SK-N-SH (cell line): ENCODE measurements around the gene MYO1C. TPM values are rescaled to one million over a fixed set of nuclear protein-coding genes. Genes with fewer than 3 reads are reported as not detected.

ENCODE experiments used
- CTCF ChIA-PET: fragments of 300-600, 350-600 bp; formaldehyde crosslinking; extraction: SDS; loops from one replicate; lab custom pipeline; 2021; lab: Yijun Ruan, JAX
- POLR2A ChIA-PET: fragments of 350-600 bp; sonication (Branson Sonifier 250); formaldehyde crosslinking; extraction: SDS; loops from one replicate; lab custom pipeline; 2020; ENCODE audit warnings: antibody characterized with exemption, inconsistent platforms; lab: Yijun Ruan, JAX
- DNase-seq: peaks from one replicate; pipeline ENCODE4 v3.0.0; 2012
- H2AFZ ChIP-seq: fragments of 200-600 bp; sonication (generic); 2 replicates; pipeline ENCODE4 v1.8.1; 2016; ENCODE audit warnings: antibody characterized with exemption, mild to moderate bottlenecking, low read depth
- H3F3A ChIP-seq: fragments of 200-600 bp; sonication (generic); replicated peaks from 2 replicates; pipeline ENCODE3; 2016; ENCODE audit warnings: antibody characterized with exemption, mild to moderate bottlenecking; ENCODE audit not compliant: insufficient read depth
- H3K27ac ChIP-seq, 2 experiments: fragments of 200-500 bp in 1 of 2; fragments of 200-600 bp in 1 of 2; sonication (Bioruptor generic) in 1 of 2; sonication (generic), shearing (Covaris generic) in 1 of 2; 2 replicates each; pipeline versions ENCODE4 v1.5.1 to v1.6.1; 2014 to 2016; ENCODE audit warnings: low read depth in 2 of 2, inconsistent platforms in 1 of 2, low read length in 1 of 2, mild to moderate bottlenecking in 1 of 2, mixed read lengths in 1 of 2
- H3K27me3 ChIP-seq: fragments of 200-600 bp; sonication (generic), shearing (Covaris generic); 2 replicates; pipeline ENCODE4 v1.6.1; 2016; ENCODE audit warnings: mixed run types; ENCODE audit not compliant: insufficient read depth
- H3K36me3 ChIP-seq, 2 experiments: fragments of 200-500 bp in 1 of 2; fragments of 200-600 bp in 1 of 2; sonication (Bioruptor generic) in 1 of 2; sonication (generic) in 1 of 2; replicated peaks in 1 of 2; 2 replicates each; pipeline versions ENCODE3 to v1.5.1; 2014 to 2016; ENCODE audit warnings: low read length in 1 of 2, mild to moderate bottlenecking in 1 of 2; ENCODE audit not compliant: insufficient read depth in 2 of 2, control insufficient read depth in 1 of 2
- H3K4me1 ChIP-seq, 2 experiments: fragments of 200-500 bp in 1 of 2; fragments of 200-600 bp in 1 of 2; sonication (Bioruptor generic) in 1 of 2; sonication (generic), shearing (Covaris generic) in 1 of 2; 2 replicates each; pipeline versions ENCODE4 v1.5.1 to v1.6.1; 2014 to 2016; ENCODE audit warnings: low read depth in 1 of 2, low read length in 1 of 2, mixed run types in 1 of 2; ENCODE audit not compliant: insufficient read depth in 2 of 2, control insufficient read depth in 1 of 2
- H3K4me2 ChIP-seq: fragments of 200-600 bp; sonication (generic), shearing (Covaris generic); 2 replicates; pipeline ENCODE4 v1.6.1; 2017; ENCODE audit warnings: mixed run types
- H3K4me3 ChIP-seq, 2 experiments: fragments of 200-500 bp in 1 of 2; fragments of 200-600 bp in 1 of 2; sonication (Bioruptor generic) in 1 of 2; sonication (generic), shearing (Covaris generic) in 1 of 2; 2 replicates each; pipeline versions ENCODE4 v1.5.1 to v1.8.1; 2014 to 2016; ENCODE audit warnings: low read depth in 2 of 2, inconsistent platforms in 1 of 2, low read length in 1 of 2, mild to moderate bottlenecking in 1 of 2, mixed read lengths in 1 of 2, moderate library complexity in 1 of 2
- H3K79me2 ChIP-seq: fragments of 200-600 bp; sonication (generic); 2 replicates; pipeline ENCODE4 v1.8.1; 2017; ENCODE audit warnings: mild to moderate bottlenecking; ENCODE audit not compliant: insufficient read depth
- H3K9ac ChIP-seq: fragments of 200-600 bp; sonication (generic); 2 replicates; pipeline ENCODE4 v1.6.1; 2017; ENCODE audit warnings: mixed run types
- H3K9me2 ChIP-seq: fragments of 200-600 bp; sonication (generic); 2 replicates; pipeline ENCODE4 v1.6.1; 2017; ENCODE audit warnings: mixed run types
- H3K9me3 ChIP-seq: fragments of 200-600 bp; sonication (generic); 2 replicates; pipeline ENCODE4 v1.6.1; 2017; ENCODE audit warnings: mixed run types, mild to moderate bottlenecking, moderate library complexity
- H4K20me1 ChIP-seq: fragments of 200-600 bp; sonication (generic); 2 replicates; pipeline ENCODE4 v1.6.1; 2017; ENCODE audit warnings: mild to moderate bottlenecking, mixed run types; ENCODE audit not compliant: insufficient read depth
- CTCF ChIP-seq: fragments of 200-600 bp; sonication (generic); IDR thresholded peaks from 2 replicates; pipeline ENCODE4 v1.6.1; 2017; ENCODE audit warnings: antibody characterized with exemption, mild to moderate bottlenecking, moderate library complexity
- EP300 ChIP-seq, 2 experiments: IDR thresholded peaks; 2 replicates each; pipeline versions ENCODE4 v1.4.0 to v1.6.1; 2012; ENCODE audit warnings: borderline replicate concordance in 1 of 2, low read depth in 1 of 2, low read length in 1 of 2
- EZH2phosphoT487 ChIP-seq: fragments of 200-600 bp; sonication (generic); IDR thresholded peaks from 2 replicates; pipeline ENCODE4 v1.6.1; 2017; ENCODE audit warnings: low read depth, mixed run types, mild to moderate bottlenecking, antibody characterized with exemption, moderate library complexity, borderline replicate concordance
- FOSL2 ChIP-seq: IDR thresholded peaks from 2 replicates; pipeline ENCODE4 v1.4.0; 2012; ENCODE audit warnings: low read depth, mild to moderate bottlenecking, moderate library complexity, borderline replicate concordance
- FOXJ3 ChIP-seq: sonication (generic); formaldehyde crosslinking; IDR thresholded peaks from 2 replicates; pipeline ENCODE4 v1.5.1; 2020; ENCODE audit warnings: mild to moderate bottlenecking, missing genetic modification reagents
- FOXM1 ChIP-seq: IDR thresholded peaks from 2 replicates; pipeline ENCODE4 v1.4.0; 2012; ENCODE audit warnings: low read depth, mild to moderate bottlenecking
- GABPA ChIP-seq: IDR thresholded peaks from 2 replicates; pipeline ENCODE4 v1.4.0; 2012; ENCODE audit warnings: low read depth, mild to moderate bottlenecking
- NRF1 ChIP-seq: IDR thresholded peaks from 2 replicates; pipeline ENCODE4 v1.6.1; 2012; ENCODE audit warnings: low read depth, mild to moderate bottlenecking, low read length
- PBX3 ChIP-seq: IDR thresholded peaks from 2 replicates; pipeline ENCODE4; 2012
- POLR2AphosphoS5 ChIP-seq: IDR thresholded peaks from 2 replicates; pipeline ENCODE4 v1.6.1; 2012; ENCODE audit warnings: low read depth, low read length
- RFX5 ChIP-seq: IDR thresholded peaks from 2 replicates; pipeline ENCODE4 v1.6.1; 2012; ENCODE audit warnings: mild to moderate bottlenecking, improper control_type of control experiment, low read length
- SIN3A ChIP-seq: IDR thresholded peaks from 2 replicates; pipeline ENCODE4 v1.6.1; 2012; ENCODE audit warnings: low read depth, mild to moderate bottlenecking, low read length, moderate library complexity, borderline replicate concordance
- TCF12 ChIP-seq: IDR thresholded peaks from 2 replicates; pipeline ENCODE4 v1.4.0; 2012
- USF2 ChIP-seq: fragments of 150-350 bp; IDR thresholded peaks from 2 replicates; pipeline ENCODE4 v1.6.1; 2017; ENCODE audit warnings: antibody characterized with exemption, low read length, low read depth, borderline replicate concordance
- YY1 ChIP-seq: IDR thresholded peaks from 2 replicates; pipeline ENCODE4 v1.4.0; 2012; ENCODE audit warnings: low read depth, mild to moderate bottlenecking
- WGBS: methylation state at CpG from one replicate; pipeline ENCODE4 v1.1.6; 2017; ENCODE audit warnings: low lambda C conversion rate; 5-methylcytosine and 5-hydroxymethylcytosine counted together
- polyA plus RNA-seq, 3 experiments: library from polyadenylated mRNA; depleted of rRNA; stranded (reverse); fragments of >200 nt; gene quantifications; 2 replicates each; pipeline ENCODE4 v1.2.3, GENCODE V29; 2012

Gene MYO1C
- polyA plus RNA-seq, 1 of the 3 experiments (the other 2 are of a cell fraction), result 102 TPM

- TF ChIP-seq CTCF (no peak), USF2 (no peak), YY1 (no peak), PBX3 (no peak)
These were observed 1.7 kb upstream of the MYO1C start (continued) for GRCh38 chr17:1494203-1494602.

GRCh38 chr17:1493291-1493980 is 950 bp upstream of the MYO1C start:
- Histone ChIP-seq H3K4me2 (no peak overlapping the region), H3F3A (peaks cover 18% of the 10 kb centered on the region), H3K4me3 (no peak overlapping the region), H2AFZ (no peak overlapping the region), H3K4me1 (peaks cover 21 to 31% of the 10 kb centered on the region in 2 experiments; a peak in 3 of 4 replicates), H3K9me3 (no peaks in the 10 kb centered on the region), H3K27ac (peak overlapping the region in 1 of 2 experiments; percentile 23; a peak in 1 of 4 replicates), H3K9me2 (no peaks in the 10 kb centered on the region), H3K27me3 (no peaks in the 10 kb centered on the region), H4K20me1 (no peaks in the 10 kb centered on the region), H3K9ac (no peak overlapping the region), H3K36me3 (peaks cover 0 to 12% of the 10 kb centered on the region in 2 experiments), H3K79me2 (peaks cover 27% of the 10 kb centered on the region)
- 89% methylated on average over 15 of the region's 23 CpGs for whole genome bisulfite sequencing
- TF ChIP-seq EP300 (IDR thresholded peaks at IDR 0.05; ENCODE audit: borderline replicate concordance in 1 of 2, low read depth in 1 of 2, low read length in 1 of 2), result no peak
- no peak for DNase-seq
- POLR2A ChIA-PET, result no interaction called here
- CTCF ChIA-PET, result interaction anchor here (2.0 kb wide), 1 partner anchor 23 kb away, joined by 13 read pairs; the partner anchor contains the start of gene INPP5K

DNA sequence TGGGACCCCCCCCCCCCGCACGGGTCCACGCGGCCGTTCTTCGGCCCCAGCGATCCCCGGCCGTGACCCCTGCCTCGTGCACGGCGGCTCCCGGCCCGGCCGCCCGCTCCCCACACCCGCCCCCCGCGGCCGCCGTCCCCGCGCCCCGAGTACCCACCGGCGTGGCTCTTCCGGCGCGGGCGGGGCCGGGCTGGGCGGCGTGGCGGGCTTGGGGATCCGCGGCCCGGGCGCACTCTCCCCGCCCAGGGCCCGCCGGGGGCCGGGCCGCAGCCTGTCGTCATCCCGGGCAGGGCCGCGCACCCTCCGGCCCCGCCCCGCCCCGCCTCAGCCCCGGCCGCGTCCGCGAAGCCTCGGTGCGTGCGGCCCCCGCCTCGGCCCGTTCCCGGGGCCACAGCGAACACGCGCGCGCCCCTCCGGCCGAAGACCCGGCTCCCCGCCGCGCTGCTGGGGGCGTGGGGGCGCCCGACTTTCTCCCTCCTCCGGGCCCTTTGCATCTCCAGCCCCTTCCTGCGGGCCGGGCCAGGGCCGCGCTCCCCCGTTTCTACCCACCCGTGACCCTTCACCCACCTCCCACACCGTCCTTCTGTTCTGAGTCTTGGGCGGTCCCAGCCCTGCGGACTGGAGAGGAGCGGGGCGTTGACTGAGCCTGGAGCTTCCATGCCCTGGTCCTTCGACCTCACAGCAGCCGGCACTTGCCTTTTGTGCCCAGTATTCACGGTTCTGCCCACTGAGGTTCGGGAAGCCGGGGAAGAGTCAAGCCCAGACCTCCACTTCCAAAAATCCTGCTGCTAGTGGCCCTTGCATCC is 840 bp downstream of the MYO1C start:
- H3K4me1 ChIP-seq, result peaks cover 24 to 35% of the 10 kb centered on the region in 2 experiments; a peak in 3 of 4 replicates
- peak overlapping the region; percentile 81 to 86; a peak in 3 of 4 replicates for H3K27ac ChIP-seq
- H3K9me2 ChIP-seq, result no peaks in the 10 kb centered on the region
- H4K20me1 ChIP-seq, result no peaks in the 10 kb centered on the region
- no peaks in the 10 kb centered on the region for H3K9me3 ChIP-seq
- peaks cover 0 to 5% of the 10 kb centered on the region in 2 experiments for H3K36me3 ChIP-seq
- H3K9ac ChIP-seq, result peak overlapping the region; percentile 82; the same call in 1 of the 2 replicates
- ChIA-PET CTCF (interaction anchor here (0.7 to 2.0 kb wide), 3 partner anchors 25 to 127 kb away, joined by 3 to 13 read pairs (median 5); partner anchors contain the start of gene INPP5K), POLR2A (interaction anchor here (0.7 to 1.2 kb wide), 2 partner anchors 13 to 24 kb away, joined by 3 read pairs; no protein-coding TSS in a partner anchor)
- no peak overlapping the region for H2AFZ ChIP-seq
- TF ChIP-seq TCF12 (no peak), GABPA (no peak), SIN3A (no peak), RFX5 (no peak), EP300 (IDR thresholded peaks at IDR 0.05; ENCODE audit: borderline replicate concordance in 1 of 2, low read depth in 1 of 2, low read length in 1 of 2) (no peak), USF2 (no peak), NRF1 (peak; percentile 38; the same call in 1 of the 2 replicates), FOXM1 (no peak), EZH2phosphoT487 (no peak), POLR2AphosphoS5 (peak; percentile 16; the same call in 1 of the 2 replicates), FOSL2 (no peak), YY1 (no peak), FOXJ3 (no peak)
- WGBS, result 10% methylated on average over 15 of the region's 94 CpGs
- peak; percentile 96 for DNase-seq
- H3F3A ChIP-seq, result peaks cover 18% of the 10 kb centered on the region
- peak overlapping the region; percentile 82 to 95 for H3K4me3 ChIP-seq
- peaks cover 38% of the 10 kb centered on the region for H3K79me2 ChIP-seq
- H3K27me3 ChIP-seq, result no peaks in the 10 kb centered on the region
- peak overlapping the region; percentile 93 for H3K4me2 ChIP-seq
